Gastroesophageal sphincter (tissue), 4 donors: Measurements from ENCODE around the gene NFKBIL1. TPM values are rescaled to one million over a fixed set of nuclear protein-coding genes. Genes with fewer than 3 reads are reported as not detected.

Experiments used
- ATAC-seq: fragments of 150-250 bp; one replicate; pipeline ENCODE4 v1.9.1; 2016; ENCODE audit warnings: mild to moderate bottlenecking, moderate library complexity
- H3K27ac ChIP-seq, 4 donors: fragments of 200-600 bp; sonication (generic) in 3 of 4; 1 replicate in 3 of 4; 2 replicates in 1 of 4; pipeline ENCODE4 v1.5.1; 2016 to 2019
- H3K27me3 ChIP-seq: fragments of 200-600 bp; sonication (generic); one replicate; pipeline ENCODE4 v1.5.1; 2019
- H3K36me3 ChIP-seq, 2 donors: fragments of 200-600 bp; sonication (generic); one replicate each; pipeline ENCODE4 v1.5.1; 2019; ENCODE audit warnings: control low read depth in 1 of 2
- H3K4me1 ChIP-seq, 3 donors: fragments of 200-600 bp; sonication (generic); 1 replicate in 2 of 3; 2 replicates in 1 of 3; pipeline ENCODE4 v1.5.1; 2016 to 2019; ENCODE audit warnings: control low read depth in 2 of 3
- H3K4me3 ChIP-seq, 2 donors: fragments of 200-600 bp; sonication (generic); one replicate each; pipeline ENCODE4 v1.5.1; 2019; ENCODE audit warnings: mild to moderate bottlenecking in 1 of 2, moderate library complexity in 1 of 2
- H3K9me3 ChIP-seq, 3 donors: fragments of 200-600 bp; sonication (generic); one replicate each; pipeline ENCODE4 v1.5.1; 2017 to 2019; ENCODE audit warnings: control low read depth in 2 of 3
- CTCF ChIP-seq, 4 experiments: fragments of 200-600 bp in 2 of 4; fragments of 450-650 bp in 2 of 4; sonication (generic) in 1 of 4; IDR thresholded peaks; one replicate each; pipeline ENCODE4 v1.5.1; 2017 to 2019; ENCODE audit warnings: antibody characterized with exemption in 4 of 4, mild to moderate bottlenecking in 2 of 4, moderate library complexity in 2 of 4
- EP300 ChIP-seq: sonication (generic); formaldehyde crosslinking; IDR thresholded peaks from one replicate; pipeline ENCODE4 v1.6.1; 2017; ENCODE audit warnings: antibody characterized with exemption, mild to moderate bottlenecking
- POLR2A ChIP-seq, 2 donors: fragments of 450-650 bp; IDR thresholded peaks; one replicate each; pipeline ENCODE4 v1.6.1; 2017; ENCODE audit warnings: antibody characterized with exemption in 2 of 2, mild to moderate bottlenecking in 2 of 2, moderate library complexity in 1 of 2
- POLR2AphosphoS5 ChIP-seq: sonication (generic); formaldehyde crosslinking; IDR thresholded peaks from one replicate; pipeline ENCODE4 v1.6.1; 2017; ENCODE audit warnings: antibody characterized with exemption
- WGBS, 2 donors: methylation state at CpG; one replicate each; pipeline ENCODE4 v1.1.5; 2018; ENCODE audit warnings: low coverage in 1 of 2; 5-methylcytosine and 5-hydroxymethylcytosine counted together
- total RNA-seq, 4 donors: library from RNA; depleted of rRNA; stranded (reverse); fragments of >200 nt; gene quantifications; one replicate each; pipeline ENCODE4 v1.1.0, GENCODE V29; 2016

The NFKBIL1 gene
- total RNA-seq, 4 donors from 2014 or later: 21.3 to 44.2 (median 28.5) TPM

GRCh38 chr6:31528821-31529328 lies 18.5 kb upstream of the NFKBIL1 start, which contains the start of gene MCCD1:
Gene MCCD1 (plus strand): TSS chr6:31528962. CDS start chr6:31529015, 53 bp downstream.
- no peak for ATAC-seq
- no peaks in the 10 kb centered on the region for H3K27me3 ChIP-seq
- TF ChIP-seq POLR2A (IDR thresholded peaks at IDR 0.05): no peak
- TF ChIP-seq CTCF (IDR thresholded peaks at IDR 0.05): no peak
- TF ChIP-seq EP300: no peak
- TF ChIP-seq POLR2AphosphoS5: no peak
- peaks cover 0 to 47% of the 10 kb centered on the region in 2 donors for H3K36me3 ChIP-seq
- H3K9me3 ChIP-seq: no peaks in the 10 kb centered on the region
- H3K4me3 ChIP-seq: no peak within 1 kb of the TSS
- 14 to 74% methylated on average over 1 to 3 of the region's 7 CpGs for WGBS, 2 donors
- no peaks in the 10 kb centered on the region for H3K4me1 ChIP-seq
- H3K27ac ChIP-seq: no peak within 1 kb of the TSS

DNA sequence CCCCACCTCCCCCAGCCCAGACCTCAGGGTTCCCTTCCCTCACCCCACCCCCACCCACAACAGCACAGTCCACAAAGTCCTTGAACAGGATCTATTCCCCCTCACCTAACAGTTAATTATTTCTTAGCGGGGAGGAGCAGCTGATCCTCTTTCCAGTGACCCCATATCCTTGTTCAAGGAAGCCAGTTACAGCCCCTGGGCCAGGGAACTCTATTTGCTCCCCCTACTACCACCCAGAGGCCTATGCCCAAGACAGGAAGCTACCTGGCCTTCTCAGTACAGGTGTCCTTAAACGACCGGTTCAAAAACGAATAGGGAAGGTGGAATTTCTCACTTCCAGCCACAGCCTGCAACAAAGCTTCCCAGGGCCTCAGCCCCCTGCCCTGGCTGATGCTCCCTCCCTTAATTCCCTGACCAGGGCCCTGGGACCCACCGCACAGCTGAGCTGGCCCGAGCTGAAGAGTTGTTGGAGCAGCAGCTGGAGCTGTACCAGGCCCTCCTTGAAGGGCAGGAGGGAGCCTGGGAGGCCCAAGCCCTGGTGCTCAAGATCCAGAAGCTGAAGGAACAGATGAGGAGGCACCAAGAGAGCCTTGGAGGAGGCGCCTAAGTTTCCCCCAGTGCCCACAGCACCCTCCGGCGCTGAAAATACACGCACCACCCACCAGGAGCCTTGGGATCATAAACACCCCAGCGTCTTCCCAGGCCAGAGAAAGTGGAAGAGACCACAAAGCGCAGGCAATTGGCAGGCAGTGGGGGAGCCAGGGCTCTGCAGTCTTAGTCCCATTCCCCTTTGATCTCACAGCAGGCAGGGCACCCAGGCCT lies 17.9 kb upstream of the NFKBIL1 start:
- Histone ChIP-seq H3K36me3 (peaks cover 0 to 53% of the 10 kb centered on the region in 2 donors), H3K27me3 (no peaks in the 10 kb centered on the region), H3K4me1 (no peaks in the 10 kb centered on the region), H3K4me3 (no peak overlapping the region), H3K9me3 (no peaks in the 10 kb centered on the region), H3K27ac (no peak overlapping the region)
- 25% methylated on average over 2 of the region's 12 CpGs; no CpG with 5 or more reads in 1 of the 2 donors for WGBS, 2 donors
- TF ChIP-seq POLR2AphosphoS5 (peak; percentile 16), POLR2A (IDR thresholded peaks at IDR 0.05) (no peak), EP300 (no peak), CTCF (IDR thresholded peaks at IDR 0.05) (no peak)
- no peak for ATAC-seq

GRCh38 chr6:31530659-31531058 lies 16.7 kb upstream of the NFKBIL1 start:
- TF ChIP-seq EP300 (no peak), POLR2A (IDR thresholded peaks at IDR 0.05) (no peak), CTCF (IDR thresholded peaks at IDR 0.05) (no peak), POLR2AphosphoS5 (no peak)
- ATAC-seq: no peak
- Histone ChIP-seq H3K9me3 (no peaks in the 10 kb centered on the region), H3K4me3 (no peak overlapping the region), H3K27me3 (no peaks in the 10 kb centered on the region), H3K27ac (no peak overlapping the region), H3K4me1 (no peaks in the 10 kb centered on the region), H3K36me3 (peaks cover 2 to 65% of the 10 kb centered on the region in 2 donors)
- WGBS, 2 donors: 55 to 81% methylated on average over 5 of the region's 6 CpGs

DNA sequence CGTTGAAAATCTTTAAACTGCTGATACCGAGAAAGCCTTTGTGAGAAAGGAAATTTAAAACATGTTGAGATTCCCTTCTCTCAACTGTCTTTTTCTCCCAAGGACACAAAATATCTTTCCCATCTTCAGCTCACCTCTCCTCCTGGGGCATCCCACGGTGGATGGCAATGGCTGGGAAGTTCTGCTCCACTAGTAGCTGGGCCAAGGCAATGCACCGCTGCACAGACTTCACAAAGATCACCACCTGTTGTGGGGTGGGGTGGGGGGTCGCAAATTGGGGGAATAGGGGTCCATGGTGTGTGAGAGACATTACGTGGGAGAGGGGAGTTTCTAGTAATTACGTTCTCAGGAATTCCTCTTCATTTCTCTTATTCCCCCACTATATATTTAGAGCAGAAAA lies 16.2 kb upstream of the NFKBIL1 start:
- H3K36me3 ChIP-seq: peaks cover 6 to 70% of the 10 kb centered on the region in 2 donors
- no peak overlapping the region for H3K27ac ChIP-seq
- H3K27me3 ChIP-seq: no peaks in the 10 kb centered on the region
- 83 to 86% methylated on average over 4 to 7 of the region's 7 CpGs for WGBS, 2 donors
- no peak for TF ChIP-seq POLR2A (IDR thresholded peaks at IDR 0.05)
- TF ChIP-seq CTCF (IDR thresholded peaks at IDR 0.05): no peak
- TF ChIP-seq POLR2AphosphoS5: no peak
- no peak for TF ChIP-seq EP300
- H3K9me3 ChIP-seq: no peaks in the 10 kb centered on the region
- no peak overlapping the region for H3K4me3 ChIP-seq
- ATAC-seq: no peak
- peaks cover 0 to 4% (median 0%) of the 10 kb centered on the region in 3 donors for H3K4me1 ChIP-seq
